Measurements from ENCODE around the gene IFI16. TPM values are rescaled to one million over a fixed set of nuclear protein-coding genes. Genes with fewer than 3 reads are reported as not detected.
A peak's percentile ranks its signal among the peaks of the same experiment; 100 is the strongest.

Gene IFI16
- total RNA-seq, 1 donor from 2014 or later = 160 TPM

GRCh38 chr1:158998781-158999161 lies 10.9 kb upstream of the IFI16 start:
- H3K27me3 Mint-ChIP-seq = no peaks in the 10 kb centered on the region
- peaks cover 20% of the 10 kb centered on the region for H3K4me1 Mint-ChIP-seq
- DNase-seq (no peak), ATAC-seq (ENCODE audit: low read depth) (peak; percentile 83)
- CTCF ChIA-PET = interaction anchor here (0.7 to 2.4 kb wide), 18 partner anchors 10 to 1007 kb away, joined by 3 to 23 read pairs (median 6); partner anchors contain the start of gene AIM2
- no peak overlapping the region for H3K27ac Mint-ChIP-seq
- POLR2A ChIA-PET = interaction anchor here (0.7 to 1.4 kb wide), 3 partner anchors 11 to 669 kb away, joined by 3 to 6 read pairs (median 5); partner anchors contain the start of gene IFI16
- peak; percentile 59 for TF ChIP-seq CTCF (IDR thresholded peaks at IDR 0.05)
- peaks cover 2% of the 10 kb centered on the region for H3K9me3 Mint-ChIP-seq
- intact Hi-C loops (cut with micrococcal nuclease) = loop anchor here (1.0 to 2.0 kb wide), 8 partner anchors 200 to 1035 kb away; no protein-coding TSS in a partner anchor
- no peak overlapping the region for H3K4me3 Mint-ChIP-seq
- no peaks in the 10 kb centered on the region for H3K36me3 Mint-ChIP-seq (ENCODE audit: low read depth)

GRCh38 chr1:158999316-159000069 lies 10.2 kb upstream of the IFI16 start:
- TF ChIP-seq CTCF (IDR thresholded peaks at IDR 0.05) = no peak
- no peak for DNase-seq
- POLR2A ChIA-PET = no interaction called here
- H3K4me1 Mint-ChIP-seq = peaks cover 20% of the 10 kb centered on the region
- no peaks in the 10 kb centered on the region for H3K27me3 Mint-ChIP-seq
- H3K27ac Mint-ChIP-seq = no peak overlapping the region
- no peak for ATAC-seq (ENCODE audit: low read depth)
- no peaks in the 10 kb centered on the region for H3K36me3 Mint-ChIP-seq (ENCODE audit: low read depth)
- CTCF ChIA-PET = interaction anchor here (0.7 to 1.1 kb wide), 3 partner anchors 72 to 796 kb away, joined by 3 read pairs; no protein-coding TSS in a partner anchor
- H3K9me3 Mint-ChIP-seq = no peaks in the 10 kb centered on the region
- no peak overlapping the region for H3K4me3 Mint-ChIP-seq
- intact Hi-C loops (cut with micrococcal nuclease) = loop anchor here (2.0 to 10.0 kb wide), 3 partner anchors 605 to 885 kb away; partner anchors contain the start of gene OR10T2

GRCh38 chr1:159000070-159000409 lies 9.7 kb upstream of the IFI16 start:
- H3K27me3 Mint-ChIP-seq = no peaks in the 10 kb centered on the region
- ChIA-PET CTCF (interaction anchor here (0.7 to 1.1 kb wide), 4 partner anchors 71 to 875 kb away, joined by 3 read pairs; no protein-coding TSS in a partner anchor), POLR2A (interaction anchor here (0.6 kb wide), 1 partner anchor 204 kb away, joined by 3 read pairs; no protein-coding TSS in a partner anchor)
- ATAC-seq (ENCODE audit: low read depth) (no peak), DNase-seq (no peak)
- no peak for TF ChIP-seq CTCF (IDR thresholded peaks at IDR 0.05)
- peaks cover 23% of the 10 kb centered on the region for H3K4me1 Mint-ChIP-seq
- no peak overlapping the region for H3K27ac Mint-ChIP-seq
- no peaks in the 10 kb centered on the region for H3K36me3 Mint-ChIP-seq (ENCODE audit: low read depth)
- H3K9me3 Mint-ChIP-seq = no peaks in the 10 kb centered on the region
- intact Hi-C loops (cut with micrococcal nuclease) = loop anchor here (10.0 kb wide), 2 partner anchors 605 to 885 kb away; partner anchors contain the start of gene OR10T2
- no peak overlapping the region for H3K4me3 Mint-ChIP-seq

GRCh38 chr1:159000625-159001024 lies 9.1 kb upstream of the IFI16 start:
- Mint-ChIP-seq H3K4me1 (peaks cover 29% of the 10 kb centered on the region), H3K9me3 (no peaks in the 10 kb centered on the region), H3K27me3 (no peaks in the 10 kb centered on the region), H3K36me3 (ENCODE audit: low read depth) (no peaks in the 10 kb centered on the region), H3K4me3 (no peak overlapping the region), H3K27ac (no peak overlapping the region)
- intact Hi-C loops (cut with micrococcal nuclease) = loop anchor here (10.0 kb wide), 2 partner anchors 606 to 886 kb away; partner anchors contain the start of gene OR10T2
- DNase-seq (no peak), ATAC-seq (ENCODE audit: low read depth) (no peak)
- ChIA-PET POLR2A (interaction anchor here (0.6 kb wide), 1 partner anchor 204 kb away, joined by 3 read pairs; no protein-coding TSS in a partner anchor), CTCF (interaction anchor here (1.0 to 1.1 kb wide), 2 partner anchors 71 to 876 kb away, joined by 3 read pairs; no protein-coding TSS in a partner anchor)
- TF ChIP-seq CTCF (IDR thresholded peaks at IDR 0.05) = no peak

- Mint-ChIP-seq H3K36me3 (ENCODE audit: low read depth) (peaks cover 5% of the 10 kb centered on the region), H3K4me3 (no peak overlapping the region), H3K27ac (peak overlapping the region; percentile 87), H3K27me3 (no peaks in the 10 kb centered on the region), H3K4me1 (peaks cover 49% of the 10 kb centered on the region), H3K9me3 (no peaks in the 10 kb centered on the region)
- CTCF ChIA-PET = interaction anchor here (1.2 to 1.8 kb wide), 3 partner anchors 67 to 801 kb away, joined by 3 to 5 read pairs (median 3); no protein-coding TSS in a partner anchor
- ATAC-seq (ENCODE audit: low read depth) (no peak), DNase-seq (no peak)
- POLR2A ChIA-PET = interaction anchor here (0.9 to 1.1 kb wide), 3 partner anchors 15 to 825 kb away, joined by 3 to 7 read pairs (median 3); partner anchors contain the start of gene CD1D
- TF ChIP-seq CTCF (IDR thresholded peaks at IDR 0.05) = no peak
- intact Hi-C loops (cut with micrococcal nuclease) = loop anchor here (10.0 kb wide), 2 partner anchors 610 to 890 kb away; partner anchors contain the start of gene OR10T2
Observed at GRCh38 chr1:159005161-159005560, 4.5 kb upstream of the IFI16 start.

All from activated B cell treated with CpG ODN at 0.5 μM for 24 hours (primary cell).